Uterus (tissue), 4 donors: Measurements from ENCODE around the gene ABL2. TPM values are rescaled to one million over a fixed set of nuclear protein-coding genes. Genes with fewer than 3 reads are reported as not detected.

Experiments
- DNase-seq, 2 donors: peaks; one replicate each; pipeline ENCODE4 v3.0.0-alpha.2; 2019 to 2020
- H3K27ac ChIP-seq, 2 donors: fragments of 200-600 bp; sonication (generic); 1 replicate in 1 of 2; 2 replicates in 1 of 2; pipeline ENCODE4 v1.5.1; 2016 to 2018
- H3K27me3 ChIP-seq, 2 donors: fragments of 200-600 bp; sonication (generic); one replicate each; pipeline ENCODE4 v1.5.1; 2018 to 2019; ENCODE audit warnings: control low read depth in 1 of 2
- H3K36me3 ChIP-seq, 2 donors: fragments of 200-600 bp; sonication (generic); one replicate each; pipeline ENCODE4 v1.5.1; 2019; ENCODE audit warnings: control low read depth in 1 of 2
- H3K4me1 ChIP-seq, 2 donors: fragments of 200-600 bp; sonication (generic); one replicate each; pipeline ENCODE4 v1.5.1; 2018 to 2019; ENCODE audit warnings: control low read depth in 1 of 2
- H3K4me3 ChIP-seq, 2 donors: fragments of 200-600 bp; sonication (generic); 1 replicate in 1 of 2; 2 replicates in 1 of 2; pipeline ENCODE4 v1.5.1; 2018 to 2019; ENCODE audit warnings: mild to moderate bottlenecking in 1 of 2
- H3K9me3 ChIP-seq, 2 donors: fragments of 200-600 bp; sonication (generic); one replicate each; pipeline ENCODE4 v1.5.1; 2019; ENCODE audit warnings: control low read depth in 1 of 2
- POLR2A ChIP-seq, 2 donors: fragments of 450-650 bp; IDR thresholded peaks; one replicate each; pipeline ENCODE4 v1.6.1; 2016; ENCODE audit warnings: antibody characterized with exemption in 2 of 2, mild to moderate bottlenecking in 1 of 2, moderate library complexity in 1 of 2
- intact Hi-C: fragments of 100-400 bp; cut with DNase I; formaldehyde crosslinking; loops from one replicate; pipeline ENCODE4 v1.15.1; 2023; ENCODE audit warnings: low total_unique reads
- total RNA-seq, 4 donors: library from RNA; depleted of rRNA in 3 of 4; stranded (reverse); fragments of >200 nt in 3 of 4; gene quantifications; one replicate each; pipeline versions ENCODE4 v1.1.0 to v1.2.4, GENCODE V29; 2014 to 2023
- TF ChIP-seq, protein P1 (sequence below), 4 experiments: fragments of 200-600 bp in 2 of 4; fragments of 450-650 bp in 2 of 4; sonication (generic) in 2 of 4; IDR thresholded peaks; one replicate each; pipeline ENCODE4 v1.5.1; 2016 to 2019; ENCODE audit warnings: antibody characterized with exemption in 4 of 4, mild to moderate bottlenecking in 2 of 4, moderate library complexity in 1 of 4
- donor health status: DM: yes; HTN: yes; CAD: no.

Gene ABL2
- total RNA-seq, 4 donors from 2014 or later, result 10.3 to 33.1 (median 15.1) TPM

DNA sequence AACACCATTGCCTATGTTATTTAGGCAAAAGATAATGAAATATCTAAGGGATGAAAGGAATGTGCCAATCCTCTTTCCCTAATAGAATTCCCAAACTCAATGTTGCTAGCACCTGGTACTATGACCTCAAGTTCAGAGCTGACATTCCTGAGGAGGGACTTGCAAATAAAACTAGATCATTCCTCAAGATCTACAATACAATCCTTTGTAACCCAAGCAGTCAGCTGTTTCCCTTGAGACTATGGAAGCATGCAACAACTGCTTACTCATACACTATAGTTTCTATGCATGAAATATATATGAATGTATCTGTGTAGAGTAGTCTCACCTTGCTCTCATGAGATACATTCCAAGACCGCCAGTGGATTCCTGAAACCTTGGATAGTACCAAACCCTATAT is 65.0 kb downstream of the ABL2 start:
- intact Hi-C loops, result no loop called here
- H3K27ac ChIP-seq, result no peak overlapping the region
- no peaks in the 10 kb centered on the region for H3K9me3 ChIP-seq
- H3K4me1 ChIP-seq, result no peaks in the 10 kb centered on the region
- no peaks in the 10 kb centered on the region for H3K27me3 ChIP-seq
- no peaks in the 10 kb centered on the region for H3K36me3 ChIP-seq
- no peak overlapping the region for H3K4me3 ChIP-seq
- TF ChIP-seq POLR2A (IDR thresholded peaks at IDR 0.05), result no peak
- TF ChIP-seq, protein P1, sequence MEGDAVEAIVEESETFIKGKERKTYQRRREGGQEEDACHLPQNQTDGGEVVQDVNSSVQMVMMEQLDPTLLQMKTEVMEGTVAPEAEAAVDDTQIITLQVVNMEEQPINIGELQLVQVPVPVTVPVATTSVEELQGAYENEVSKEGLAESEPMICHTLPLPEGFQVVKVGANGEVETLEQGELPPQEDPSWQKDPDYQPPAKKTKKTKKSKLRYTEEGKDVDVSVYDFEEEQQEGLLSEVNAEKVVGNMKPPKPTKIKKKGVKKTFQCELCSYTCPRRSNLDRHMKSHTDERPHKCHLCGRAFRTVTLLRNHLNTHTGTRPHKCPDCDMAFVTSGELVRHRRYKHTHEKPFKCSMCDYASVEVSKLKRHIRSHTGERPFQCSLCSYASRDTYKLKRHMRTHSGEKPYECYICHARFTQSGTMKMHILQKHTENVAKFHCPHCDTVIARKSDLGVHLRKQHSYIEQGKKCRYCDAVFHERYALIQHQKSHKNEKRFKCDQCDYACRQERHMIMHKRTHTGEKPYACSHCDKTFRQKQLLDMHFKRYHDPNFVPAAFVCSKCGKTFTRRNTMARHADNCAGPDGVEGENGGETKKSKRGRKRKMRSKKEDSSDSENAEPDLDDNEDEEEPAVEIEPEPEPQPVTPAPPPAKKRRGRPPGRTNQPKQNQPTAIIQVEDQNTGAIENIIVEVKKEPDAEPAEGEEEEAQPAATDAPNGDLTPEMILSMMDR (IDR thresholded peaks at IDR 0.05), result no peak
- DNase-seq, result no peak

GRCh38 chr1:179156708-179157107 is 72.8 kb downstream of the ABL2 start:
- TF ChIP-seq POLR2A (IDR thresholded peaks at IDR 0.05), result no peak
- TF ChIP-seq, protein P1 (IDR thresholded peaks at IDR 0.05), result no peak
- DNase-seq, result no peak
- no peaks in the 10 kb centered on the region for H3K4me1 ChIP-seq
- intact Hi-C loops, result no loop called here
- H3K9me3 ChIP-seq, result no peaks in the 10 kb centered on the region
- H3K27me3 ChIP-seq, result no peaks in the 10 kb centered on the region
- no peaks in the 10 kb centered on the region for H3K36me3 ChIP-seq
- no peak overlapping the region for H3K4me3 ChIP-seq
- H3K27ac ChIP-seq, result no peak overlapping the region

DNA sequence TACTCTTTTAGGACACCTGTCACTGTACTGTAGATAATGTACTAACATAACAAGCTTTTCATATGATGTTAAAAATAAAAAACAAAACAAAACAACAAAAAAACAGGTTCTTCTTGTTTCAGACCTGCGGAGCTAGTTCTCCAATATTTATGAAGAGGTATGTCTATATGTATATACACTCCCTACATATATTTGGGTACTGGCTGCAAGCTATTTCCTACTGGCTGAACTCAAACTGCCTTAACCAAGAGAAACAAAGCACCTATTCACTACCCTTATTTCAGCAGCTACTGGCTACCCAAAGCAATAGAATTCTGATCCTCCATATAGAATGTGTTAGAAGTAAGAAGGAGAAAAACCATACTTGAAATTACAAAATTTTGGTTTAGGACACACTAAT is 73.5 kb downstream of the ABL2 start:
- intact Hi-C loops, result no loop called here
- TF ChIP-seq POLR2A (IDR thresholded peaks at IDR 0.05), result no peak
- TF ChIP-seq, protein P1 (IDR thresholded peaks at IDR 0.05), result no peak
- no peaks in the 10 kb centered on the region for H3K36me3 ChIP-seq
- H3K27me3 ChIP-seq, result no peaks in the 10 kb centered on the region
- no peaks in the 10 kb centered on the region for H3K9me3 ChIP-seq
- H3K4me3 ChIP-seq, result no peak overlapping the region
- no peaks in the 10 kb centered on the region for H3K4me1 ChIP-seq
- no peak for DNase-seq
- peak overlapping the region in 1 of 2 donors; percentile 65 for H3K27ac ChIP-seq

GRCh38 chr1:179155615-179156014 is 73.9 kb downstream of the ABL2 start:
- H3K27me3 ChIP-seq, result no peaks in the 10 kb centered on the region
- intact Hi-C loops, result no loop called here
- no peaks in the 10 kb centered on the region for H3K9me3 ChIP-seq
- H3K36me3 ChIP-seq, result no peaks in the 10 kb centered on the region
- no peak for DNase-seq
- no peak overlapping the region for H3K4me3 ChIP-seq
- TF ChIP-seq, protein P1 (IDR thresholded peaks at IDR 0.05), result no peak
- TF ChIP-seq POLR2A (IDR thresholded peaks at IDR 0.05), result no peak
- H3K4me1 ChIP-seq, result no peaks in the 10 kb centered on the region
- peak overlapping the region in 1 of 2 donors; percentile 65 for H3K27ac ChIP-seq

DNA sequence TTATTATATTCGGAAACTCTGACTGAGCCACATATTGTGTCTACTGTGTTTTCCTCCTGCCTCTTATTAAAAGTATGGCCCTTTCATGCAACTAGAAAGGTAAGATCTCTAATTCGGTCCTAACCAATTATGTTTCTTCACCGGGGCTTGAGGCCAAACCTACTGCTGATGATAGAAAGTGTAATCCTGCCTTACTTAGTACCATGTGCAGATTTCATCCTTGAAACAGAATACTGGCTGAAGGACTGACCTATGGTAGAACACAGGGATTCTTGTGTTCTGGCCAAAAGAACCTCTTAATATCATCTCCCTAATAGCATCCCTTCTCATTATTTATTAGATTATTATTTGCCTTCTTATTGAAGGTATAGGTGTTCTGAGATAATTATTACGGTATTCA is 75.0 kb downstream of the ABL2 start:
- no peak overlapping the region for H3K4me3 ChIP-seq
- no peak overlapping the region for H3K27ac ChIP-seq
- H3K36me3 ChIP-seq, result no peaks in the 10 kb centered on the region
- TF ChIP-seq, protein P1 (IDR thresholded peaks at IDR 0.05), result no peak
- TF ChIP-seq POLR2A (IDR thresholded peaks at IDR 0.05), result no peak
- H3K27me3 ChIP-seq, result no peaks in the 10 kb centered on the region
- intact Hi-C loops, result no loop called here
- H3K9me3 ChIP-seq, result no peaks in the 10 kb centered on the region
- no peaks in the 10 kb centered on the region for H3K4me1 ChIP-seq
- DNase-seq, result no peak
